Small intestine (tissue), 7 donors: ENCODE data around the gene XRCC3. TPM values are rescaled to one million over a fixed set of nuclear protein-coding genes. Genes with fewer than 3 reads are reported as not detected.
A peak's percentile ranks its signal among the peaks of the same experiment; 100 is the strongest.

Experiments
- DNase-seq, 2 donors: peaks; one replicate each; pipeline versions ENCODE4 v3.0.0 to v3.0.0-alpha.2; 2013
- FAIRE-seq: peaks from 2 replicates; lab custom pipeline; 2012; peaks lifted over from hg19 to GRCh38; lab: Jason Lieb, UNC
- H3K27ac ChIP-seq, 3 donors: one replicate each; pipeline ENCODE4 v1.5.1; 2013; ENCODE audit warnings: low read length in 2 of 3, mild to moderate bottlenecking in 2 of 3, control low read depth in 1 of 3, inconsistent platforms in 1 of 3, low read depth in 1 of 3, moderate library complexity in 1 of 3
- H3K27me3 ChIP-seq, 3 donors: one replicate each; pipeline ENCODE4 v1.6.1; 2013; ENCODE audit warnings: low read length in 3 of 3, inconsistent platforms in 1 of 3; ENCODE audit not compliant: control insufficient read depth in 3 of 3, insufficient read depth in 3 of 3
- H3K36me3 ChIP-seq, 3 donors: one replicate each; pipeline ENCODE4 v1.6.1; 2013; ENCODE audit warnings: low read length in 3 of 3, inconsistent platforms in 1 of 3, low read depth in 1 of 3, mild to moderate bottlenecking in 1 of 3, moderate library complexity in 1 of 3; ENCODE audit not compliant: control insufficient read depth in 3 of 3, insufficient read depth in 2 of 3
- H3K4me1 ChIP-seq, 3 donors: one replicate each; pipeline ENCODE4 v1.6.1; 2013; ENCODE audit warnings: low read length in 2 of 3, inconsistent platforms in 1 of 3, low read depth in 1 of 3, mild to moderate bottlenecking in 1 of 3, moderate library complexity in 1 of 3; ENCODE audit not compliant: control insufficient read depth in 3 of 3, insufficient read depth in 2 of 3
- H3K4me3 ChIP-seq, 3 donors: one replicate each; pipeline ENCODE4 v1.5.1; 2013; ENCODE audit warnings: low read length in 3 of 3, control low read depth in 1 of 3, inconsistent platforms in 1 of 3, low read depth in 1 of 3, mild to moderate bottlenecking in 1 of 3, moderate library complexity in 1 of 3
- H3K9me3 ChIP-seq, 2 donors: one replicate each; pipeline ENCODE4 v1.6.1; 2013; ENCODE audit warnings: low read depth in 1 of 2, low read length in 1 of 2; ENCODE audit not compliant: control insufficient read depth in 2 of 2, insufficient read depth in 1 of 2
- WGBS, 3 donors: extraction: QIAGEN DNeasy Blood & Tissue Kit; methylation state at CpG; one replicate each; pipeline ENCODE4 v1.1.7; 2013; 5-methylcytosine and 5-hydroxymethylcytosine counted together
- polyA plus RNA-seq, 4 donors: library from polyadenylated mRNA; stranded (reverse) in 3 of 4; unstranded in 1 of 4; fragments of 200-250 nt in 3 of 4; fragments of 120-200 nt in 1 of 4; gene quantifications; one replicate each; pipeline versions ENCODE4 v1.2.1 to v1.2.3, GENCODE V29; 2013
- donor health status: healthy with polysubstance abuse.
- donor health status: control.
- donor health status: control.
- donor health status: Bipolar disorder and iron deficiency.
- donor health status: healthy.

Gene XRCC3
- polyA plus RNA-seq, 4 donors = 2.7 to 14.0 (median 7.3) TPM

DNA sequence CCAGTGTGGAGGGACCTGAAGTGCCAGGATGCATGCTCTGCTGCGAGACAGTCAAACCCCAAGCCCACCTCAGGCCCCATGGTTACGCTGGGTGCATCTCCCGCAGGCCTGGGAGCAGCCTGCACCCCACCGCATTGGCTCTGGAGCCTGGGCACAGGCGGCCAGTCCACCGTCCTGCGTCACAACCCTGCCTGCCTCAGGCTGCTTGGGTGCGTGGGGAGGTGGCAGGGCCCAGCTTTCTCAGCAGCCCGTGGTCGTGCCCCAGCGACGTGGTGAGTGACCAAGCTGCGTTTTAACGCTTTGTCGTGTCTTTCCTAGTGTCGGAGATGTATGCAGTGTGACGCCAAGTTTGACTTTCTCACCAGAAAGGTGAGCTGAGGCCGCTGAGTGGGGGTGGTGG lies 11.2 kb upstream of the XRCC3 start:
- FAIRE-seq (no peak), DNase-seq (no peak)
- Histone ChIP-seq H3K27me3 (no peaks in the 10 kb centered on the region), H3K4me1 (peaks cover 0 to 6% (median 6%) of the 10 kb centered on the region in 3 donors), H3K9me3 (no peaks in the 10 kb centered on the region), H3K36me3 (peaks cover 0 to 75% (median 2%) of the 10 kb centered on the region in 3 donors), H3K27ac (no peak overlapping the region), H3K4me3 (no peak overlapping the region)
- 94 to 95% (median 94%) methylated on average over 17 to 18 of the region's 18 CpGs for WGBS, 3 donors

DNA sequence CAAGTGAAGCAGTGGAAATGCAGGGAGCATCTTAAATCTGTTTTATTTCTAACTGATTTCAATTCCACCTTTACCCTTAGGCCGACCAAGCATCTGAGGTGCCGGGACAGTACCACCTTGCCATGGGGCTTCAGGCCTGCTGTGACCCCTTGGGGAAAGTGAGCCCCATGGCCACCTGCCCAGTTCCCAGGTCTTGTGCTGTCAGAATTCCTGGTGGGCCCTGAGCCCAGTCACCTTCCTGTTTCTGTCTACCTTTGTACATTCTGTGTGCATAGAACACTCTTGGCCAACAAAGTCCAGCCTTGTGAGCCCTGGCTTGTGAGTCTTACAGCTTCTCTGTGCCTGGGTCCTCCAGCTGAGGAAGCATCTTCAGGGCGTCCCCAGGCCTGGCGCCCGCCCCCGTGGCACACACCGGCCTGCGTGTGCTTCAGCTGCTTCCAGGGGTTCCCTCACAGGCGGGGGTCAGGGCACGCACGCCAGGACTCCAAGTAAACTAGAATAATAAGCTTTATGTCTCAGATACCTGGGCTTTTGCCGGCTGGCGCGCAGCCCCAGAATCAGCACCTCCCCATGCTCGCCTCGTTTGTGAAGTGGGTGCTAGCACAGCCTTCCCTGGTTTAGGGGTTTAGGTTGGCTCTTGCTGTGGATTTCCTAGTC lies 10.6 kb upstream of the XRCC3 start:
- FAIRE-seq (no peak), DNase-seq (no peak)
- 90 to 95% (median 94%) methylated on average over 16 of the region's 16 CpGs for WGBS, 3 donors
- Histone ChIP-seq H3K9me3 (no peaks in the 10 kb centered on the region), H3K36me3 (peaks cover 0 to 79% (median 2%) of the 10 kb centered on the region in 3 donors), H3K27me3 (no peaks in the 10 kb centered on the region), H3K27ac (no peak overlapping the region), H3K4me3 (no peak overlapping the region), H3K4me1 (peaks cover 0 to 6% (median 6%) of the 10 kb centered on the region in 3 donors)

DNA sequence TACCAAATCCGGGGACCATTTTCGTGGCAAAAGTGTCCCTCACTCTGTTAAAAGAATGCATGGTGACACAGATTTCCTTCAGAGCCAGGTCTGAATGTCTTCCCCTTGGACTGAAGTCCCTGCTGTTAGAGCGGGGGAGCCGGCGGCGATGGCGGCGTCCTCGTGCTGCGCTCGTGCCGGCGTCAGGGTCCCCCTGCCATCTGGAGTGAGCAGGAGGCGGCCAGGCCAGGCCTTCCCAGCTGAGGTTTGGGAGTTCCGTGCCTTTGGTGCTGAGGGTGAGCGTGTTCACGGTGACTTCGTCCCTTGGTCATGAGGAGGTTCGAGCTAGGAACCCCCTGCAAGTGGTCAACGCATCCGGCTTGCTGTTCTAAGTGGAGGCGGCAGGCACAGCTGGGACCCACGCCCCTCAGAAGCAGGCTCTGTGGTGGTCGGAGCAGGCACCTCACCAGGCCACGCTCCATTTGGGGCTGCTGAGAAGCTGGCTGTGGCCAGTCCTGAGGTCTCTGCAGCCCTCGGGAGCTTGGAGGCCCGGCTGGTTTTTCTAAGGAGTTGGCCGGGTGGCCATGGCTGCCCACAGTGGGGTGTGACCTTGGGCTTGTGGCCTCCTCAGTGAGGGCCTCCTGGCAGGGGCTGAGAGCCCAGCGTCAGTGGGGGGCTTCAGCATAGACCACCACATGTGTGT lies 9.9 kb upstream of the XRCC3 start:
- peaks cover 0 to 73% (median 2%) of the 10 kb centered on the region in 3 donors for H3K36me3 ChIP-seq
- no peak for FAIRE-seq
- peaks cover 0 to 6% (median 6%) of the 10 kb centered on the region in 3 donors for H3K4me1 ChIP-seq
- no peak overlapping the region for H3K4me3 ChIP-seq
- WGBS, 3 donors = 93 to 95% (median 94%) methylated on average over 29 of the region's 29 CpGs
- H3K27me3 ChIP-seq = no peaks in the 10 kb centered on the region
- no peak for DNase-seq
- no peaks in the 10 kb centered on the region for H3K9me3 ChIP-seq
- H3K27ac ChIP-seq = no peak overlapping the region

DNA sequence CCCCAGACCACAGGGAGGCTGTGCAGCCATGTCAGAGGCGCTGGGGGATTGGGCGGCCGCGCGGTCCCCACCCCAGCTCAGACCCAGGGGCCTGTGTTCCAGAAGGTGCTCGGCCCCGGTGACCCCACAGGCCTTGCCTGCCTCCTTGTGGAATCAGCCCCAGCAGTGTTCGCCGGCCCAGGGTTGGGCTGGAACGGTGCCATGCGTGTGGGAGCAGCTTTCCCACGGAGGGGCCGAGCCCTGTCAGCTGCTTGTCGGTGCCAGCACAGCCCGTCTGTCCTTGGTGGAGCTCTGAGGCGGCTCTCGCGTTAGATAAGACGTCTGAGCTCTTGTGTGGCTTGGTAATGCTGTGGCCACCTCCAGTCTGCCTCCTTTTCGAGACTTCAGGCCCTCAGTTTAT lies 8.9 kb upstream of the XRCC3 start:
- DNase-seq = peak in 1 of 2 donors; percentile 65
- no peak for FAIRE-seq
- no peak overlapping the region for H3K4me3 ChIP-seq

DNA sequence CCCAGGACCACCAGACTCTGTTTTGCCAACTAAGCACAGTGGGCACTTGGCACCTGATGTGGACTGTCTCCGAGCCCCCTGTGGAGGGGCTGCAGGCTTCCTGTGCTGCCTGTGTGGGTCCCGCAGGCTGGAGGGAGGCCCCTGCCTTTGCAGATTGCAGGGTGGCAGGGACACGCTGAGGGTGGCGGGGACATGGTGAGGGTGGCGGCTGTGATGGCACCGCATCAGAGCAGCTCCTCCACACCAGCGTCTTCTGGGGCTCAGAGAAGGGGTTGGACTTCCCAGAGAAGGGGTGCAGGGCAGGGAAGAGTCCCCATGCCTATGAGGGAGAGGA lies 8.5 kb upstream of the XRCC3 start:
- peaks cover 0 to 65% (median 0%) of the 10 kb centered on the region in 3 donors for H3K36me3 ChIP-seq
- no peaks in the 10 kb centered on the region for H3K9me3 ChIP-seq
- DNase-seq (no peak), FAIRE-seq (no peak)
- H3K27ac ChIP-seq = no peak overlapping the region
- H3K4me3 ChIP-seq = no peak overlapping the region
- peaks cover 0 to 6% (median 6%) of the 10 kb centered on the region in 3 donors for H3K4me1 ChIP-seq
- H3K27me3 ChIP-seq = no peaks in the 10 kb centered on the region
- 80 to 83% (median 82%) methylated on average over 7 of the region's 7 CpGs for WGBS, 3 donors

More for the DNA sequence above, 8.9 kb upstream of the XRCC3 start:
- peaks cover 0 to 67% (median 0%) of the 10 kb centered on the region in 3 donors for H3K36me3 ChIP-seq
- H3K9me3 ChIP-seq = no peaks in the 10 kb centered on the region
- no peak overlapping the region for H3K27ac ChIP-seq
- H3K4me1 ChIP-seq = peaks cover 0 to 6% (median 6%) of the 10 kb centered on the region in 3 donors
- 37 to 57% (median 41%) methylated on average over 20 of the region's 20 CpGs for WGBS, 3 donors
- H3K27me3 ChIP-seq = no peaks in the 10 kb centered on the region

DNA sequence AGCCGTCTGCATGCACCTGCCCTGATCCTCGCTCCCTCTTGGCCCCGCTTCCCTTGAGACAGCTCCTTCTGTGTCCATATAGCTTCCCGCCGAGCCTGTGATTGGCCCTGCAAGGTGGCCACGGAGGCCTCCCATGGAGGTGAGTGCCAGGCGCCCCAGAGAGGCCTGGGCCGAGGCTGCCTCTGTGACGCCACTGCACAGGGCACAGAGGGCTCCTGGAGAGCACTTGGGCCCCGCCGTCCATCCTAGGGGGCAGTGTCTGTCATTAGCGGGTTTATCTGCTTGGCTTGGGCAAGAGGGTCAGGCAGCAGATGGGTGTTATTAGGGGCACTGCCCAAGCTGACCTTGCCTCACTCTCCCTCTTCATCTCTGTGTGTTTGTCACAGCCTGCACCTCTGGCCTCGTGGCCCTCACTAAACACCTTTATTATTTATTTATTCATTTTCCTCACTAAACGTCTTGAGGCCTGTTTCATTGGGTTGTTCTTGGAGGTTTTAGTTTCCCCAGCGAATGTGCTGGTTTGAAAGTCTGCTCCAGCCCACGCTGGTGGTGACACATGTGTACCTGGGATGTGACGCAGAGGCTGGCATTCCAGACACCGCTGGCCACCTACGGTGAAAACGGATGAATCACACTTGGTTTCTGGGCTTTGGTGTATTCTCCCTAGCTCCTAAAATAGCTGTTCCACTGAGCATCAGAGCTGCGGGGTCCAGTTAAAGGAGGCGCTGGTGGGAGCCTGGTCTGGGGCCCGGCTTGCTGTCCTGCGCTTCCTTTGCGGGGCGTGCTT lies 6.3 kb upstream of the XRCC3 start:
- Histone ChIP-seq H3K27me3 (no peaks in the 10 kb centered on the region), H3K4me3 (no peak overlapping the region), H3K36me3 (peaks cover 0 to 66% (median 0%) of the 10 kb centered on the region in 3 donors), H3K27ac (no peak overlapping the region), H3K4me1 (peaks cover 0 to 14% (median 0%) of the 10 kb centered on the region in 3 donors), H3K9me3 (no peaks in the 10 kb centered on the region)
- no peak for DNase-seq
- WGBS, 3 donors = 89 to 92% (median 90%) methylated on average over 26 of the region's 26 CpGs
- no peak for FAIRE-seq

DNA sequence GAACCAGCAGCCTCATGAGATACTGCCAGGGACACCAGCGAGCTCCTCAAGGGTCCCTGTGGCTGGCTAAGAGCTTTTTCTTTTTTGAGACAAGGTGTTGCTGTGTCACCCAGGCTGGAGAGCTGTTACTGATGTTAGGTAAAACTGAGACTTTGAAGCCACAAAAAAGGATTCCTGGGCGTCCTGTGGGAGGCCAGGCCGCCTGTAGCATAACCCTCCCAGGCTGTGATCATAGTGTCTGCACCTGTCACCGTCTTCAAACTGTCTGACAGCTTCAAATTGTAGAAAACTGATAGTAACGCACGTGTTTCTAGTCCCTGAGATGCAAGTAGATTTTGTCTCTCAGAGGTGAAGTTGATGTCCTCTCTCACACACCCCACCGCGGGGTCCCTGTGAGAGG lies 4.5 kb upstream of the XRCC3 start:
- Histone ChIP-seq H3K36me3 (peaks cover 0 to 49% (median 0%) of the 10 kb centered on the region in 3 donors), H3K9me3 (no peaks in the 10 kb centered on the region), H3K4me3 (no peak overlapping the region), H3K27ac (no peak overlapping the region), H3K4me1 (peaks cover 0 to 16% (median 0%) of the 10 kb centered on the region in 3 donors), H3K27me3 (no peaks in the 10 kb centered on the region)
- WGBS, 3 donors = 71 to 76% (median 76%) methylated on average over 8 of the region's 8 CpGs
- FAIRE-seq = no peak
- DNase-seq = no peak

DNA sequence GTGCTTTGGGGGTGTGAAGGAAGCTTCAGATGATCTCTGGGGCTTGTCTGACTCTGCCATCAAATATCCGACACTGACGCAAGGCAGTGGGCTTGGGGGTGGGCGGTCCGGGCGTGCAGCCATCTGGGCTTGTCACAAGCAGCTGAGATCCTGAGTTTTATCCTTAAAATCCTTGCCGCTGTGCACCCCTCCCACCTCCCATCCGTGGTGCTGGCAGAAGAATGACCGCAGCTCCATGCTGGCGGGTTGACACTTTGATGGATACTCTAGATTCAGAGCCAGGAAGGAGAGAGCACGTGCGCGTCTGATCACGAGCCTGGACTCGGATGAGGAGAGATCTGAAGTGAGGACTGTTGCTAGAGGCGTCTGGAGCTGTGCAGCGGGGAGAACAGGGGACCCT lies 3.3 kb upstream of the XRCC3 start:
- DNase-seq (no peak), FAIRE-seq (no peak)
- Histone ChIP-seq H3K27ac (no peak overlapping the region), H3K9me3 (no peaks in the 10 kb centered on the region), H3K27me3 (no peaks in the 10 kb centered on the region), H3K4me3 (no peak overlapping the region), H3K4me1 (peaks cover 0 to 14% (median 5%) of the 10 kb centered on the region in 3 donors), H3K36me3 (peaks cover 0 to 39% (median 0%) of the 10 kb centered on the region in 3 donors)
- 66 to 88% (median 88%) methylated on average over 16 of the region's 16 CpGs for WGBS, 3 donors
